Liver (tissue), 9 donors: ENCODE data around the gene ZNF783. TPM values are rescaled to one million over a fixed set of nuclear protein-coding genes. Genes with fewer than 3 reads are reported as not detected.

Experiments used
- DNase-seq: peaks from one replicate; pipeline ENCODE4 v3.0.0-alpha.2; 2017; ENCODE audit warnings: low spot score
- H3K27ac ChIP-seq, 2 donors: one replicate each; pipeline ENCODE4 v1.7.0; 2013; ENCODE audit warnings: inconsistent platforms in 2 of 2, low read length in 2 of 2, control low read depth in 1 of 2, low read depth in 1 of 2, mild to moderate bottlenecking in 1 of 2
- H3K27me3 ChIP-seq, 4 donors: one replicate each; pipeline versions ENCODE4 v1.6.1 to v1.7.0; 2013; ENCODE audit warnings: low read length in 3 of 4, inconsistent platforms in 1 of 4, mild to moderate bottlenecking in 1 of 4, moderate library complexity in 1 of 4; ENCODE audit not compliant: control insufficient read depth in 4 of 4, insufficient read depth in 4 of 4
- H3K36me3 ChIP-seq, 4 donors: one replicate each; pipeline versions ENCODE4 v1.6.1 to v1.7.0; 2013; ENCODE audit warnings: low read length in 3 of 4, mild to moderate bottlenecking in 3 of 4, low read depth in 1 of 4, moderate library complexity in 1 of 4; ENCODE audit not compliant: control insufficient read depth in 4 of 4, insufficient read depth in 3 of 4
- H3K4me1 ChIP-seq, 4 donors: one replicate each; pipeline versions ENCODE4 v1.6.1 to v1.7.0; 2013; ENCODE audit warnings: low read length in 3 of 4, mild to moderate bottlenecking in 3 of 4, moderate library complexity in 1 of 4; ENCODE audit not compliant: control insufficient read depth in 4 of 4, insufficient read depth in 4 of 4
- H3K4me3 ChIP-seq, 3 donors: one replicate each; pipeline versions ENCODE4 v1.6.1 to v1.7.0; 2013; ENCODE audit warnings: low read length in 3 of 3, control low read depth in 1 of 3, low read depth in 1 of 3, mild to moderate bottlenecking in 1 of 3
- H3K9ac ChIP-seq, 2 donors: one replicate each; pipeline ENCODE4 v1.7.0; 2013; ENCODE audit warnings: low read length in 2 of 2, mild to moderate bottlenecking in 2 of 2, moderate library complexity in 2 of 2, control low read depth in 1 of 2, low read depth in 1 of 2
- H3K9me3 ChIP-seq, 4 donors: one replicate each; pipeline versions ENCODE4 v1.6.1 to v1.7.0; 2013; ENCODE audit warnings: low read length in 3 of 4; ENCODE audit not compliant: control insufficient read depth in 4 of 4
- EGR1 ChIP-seq, 2 donors: IDR thresholded peaks; 2 replicates each; pipeline ENCODE4 v1.6.1; 2016 to 2018; ENCODE audit warnings: antibody characterized with exemption in 2 of 2, low read depth in 2 of 2
- FOXA1 ChIP-seq: IDR thresholded peaks from 2 replicates; pipeline ENCODE4 v1.6.1; 2016; ENCODE audit warnings: antibody characterized with exemption
- FOXA2 ChIP-seq: IDR thresholded peaks from 2 replicates; pipeline ENCODE4 v1.6.1; 2016; ENCODE audit warnings: antibody characterized with exemption
- GABPA ChIP-seq, 2 donors: IDR thresholded peaks in 1 of 2; conservative IDR thresholded peaks in 1 of 2; 2 replicates each; pipeline ENCODE4 v1.6.1; 2016; ENCODE audit warnings: antibody characterized with exemption in 2 of 2, mild to moderate bottlenecking in 1 of 2, moderate library complexity in 1 of 2
- HNF4A ChIP-seq, 2 donors: conservative IDR thresholded peaks; 2 replicates each; pipeline ENCODE4 v1.6.1; 2016; ENCODE audit warnings: antibody characterized with exemption in 2 of 2, mild to moderate bottlenecking in 2 of 2
- HNF4G ChIP-seq: IDR thresholded peaks from 2 replicates; pipeline ENCODE4 v1.6.1; 2016; ENCODE audit warnings: antibody characterized with exemption
- JUND ChIP-seq, 2 donors: IDR thresholded peaks; 2 replicates each; pipeline ENCODE4 v1.6.1; 2016; ENCODE audit warnings: antibody characterized with exemption in 2 of 2
- NR2F2 ChIP-seq: IDR thresholded peaks from 2 replicates; pipeline ENCODE4 v1.6.1; 2016; ENCODE audit warnings: antibody characterized with exemption
- RAD21 ChIP-seq, 2 donors: IDR thresholded peaks; 2 replicates each; pipeline ENCODE4 v1.6.1; 2016; ENCODE audit warnings: antibody characterized with exemption in 2 of 2, mild to moderate bottlenecking in 2 of 2
- RXRA ChIP-seq, 2 donors: IDR thresholded peaks; 2 replicates each; pipeline ENCODE4 v1.6.1; 2017 to 2018; ENCODE audit warnings: antibody characterized with exemption in 2 of 2, mild to moderate bottlenecking in 1 of 2
- SP1 ChIP-seq: IDR thresholded peaks from 2 replicates; pipeline ENCODE4 v1.6.1; 2018; ENCODE audit warnings: antibody characterized with exemption, mild to moderate bottlenecking
- WGBS: extraction: QIAGEN DNeasy Blood & Tissue Kit; methylation state at CpG from one replicate; pipeline ENCODE4 v1.1.7; 2013; 5-methylcytosine and 5-hydroxymethylcytosine counted together
- polyA plus RNA-seq, 2 donors: library from polyadenylated mRNA; stranded (reverse) in 1 of 2; unstranded in 1 of 2; fragments of 200-250 nt in 1 of 2; fragments of >200 nt in 1 of 2; fragmentation: Nextera tagmentation in 1 of 2; extraction: Ambion mirVana in 1 of 2; gene quantifications; one replicate each; pipeline versions ENCODE4 v1.2.1 to v1.2.3, GENCODE V29; 2013 to 2015
- total RNA-seq, 2 donors: library from RNA; depleted of rRNA; stranded (reverse); fragments of >200 nt; gene quantifications; one replicate each; pipeline ENCODE4 v1.2.3, GENCODE V29; 2014
- TF ChIP-seq, protein P1 (sequence below): IDR thresholded peaks from 2 replicates; pipeline ENCODE4 v1.6.1; 2016; ENCODE audit warnings: antibody characterized with exemption
- TF ChIP-seq, protein P2 (sequence below): fragments of 150-350 bp; IDR thresholded peaks from 2 replicates; pipeline ENCODE4 v1.5.1; 2017; ENCODE audit warnings: improper control_type of control experiment, low read depth, low read length; ENCODE audit not compliant: missing input control
- TF ChIP-seq, protein P3 (sequence below): IDR thresholded peaks from 2 replicates; pipeline ENCODE4 v1.6.1; 2016; ENCODE audit warnings: antibody characterized with exemption
- TF ChIP-seq, protein P4 (sequence below): IDR thresholded peaks from 2 replicates; pipeline ENCODE4 v1.6.1; 2016; ENCODE audit warnings: antibody characterized with exemption
- TF ChIP-seq, protein P5 (sequence below): IDR thresholded peaks from 2 replicates; pipeline ENCODE4 v1.6.1; 2016; ENCODE audit warnings: antibody characterized with exemption, mild to moderate bottlenecking
- donor health status: healthy.
- donor health status: healthy.
- donor health status: healthy.
- donor health status: healthy.
- donor health status: healthy.

The ZNF783 gene
- total and polyA plus RNA-seq, 4 donors, result 1.5 to 4.3 (median 1.8) TPM

DNA sequence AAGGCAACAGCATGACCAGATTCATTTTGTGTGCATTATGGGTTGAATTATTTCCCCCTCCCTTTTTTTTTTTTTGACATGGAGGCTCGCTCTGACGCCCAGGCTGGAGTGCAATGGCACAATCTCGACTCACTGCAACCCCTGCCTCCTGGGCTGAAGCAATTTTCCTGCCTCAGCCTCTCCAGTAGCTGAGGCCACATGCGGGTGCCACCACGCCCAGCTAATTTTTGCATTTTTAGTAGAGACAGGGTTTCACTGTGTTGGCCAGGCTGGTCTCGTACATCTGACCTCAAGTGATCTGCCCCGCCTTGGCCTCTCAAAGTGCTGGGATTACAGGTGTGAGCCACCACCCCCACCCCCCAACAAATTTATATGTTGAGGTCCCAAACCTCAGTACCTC is 42.0 kb downstream of the ZNF783 start:
- WGBS, result 91% methylated on average over 7 of the region's 7 CpGs

DNA sequence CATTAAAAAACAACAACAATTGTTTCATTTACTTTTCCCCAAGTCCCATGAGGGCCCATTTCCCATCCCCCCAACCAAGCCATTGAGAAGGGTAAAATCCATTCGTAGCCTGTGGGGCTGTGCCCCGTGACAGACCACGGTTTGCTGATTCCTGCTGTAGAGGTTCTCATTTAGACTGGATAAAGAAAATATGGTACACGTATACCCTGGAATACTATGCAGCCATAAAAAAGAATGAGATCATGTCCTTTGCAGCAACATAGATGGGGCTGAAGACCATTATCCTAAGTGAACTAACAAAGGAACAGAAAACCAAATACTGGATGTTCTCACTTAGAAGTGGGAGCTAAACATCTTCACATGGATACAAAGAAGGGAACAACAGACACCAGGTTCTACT is 44.9 kb downstream of the ZNF783 start:
- Histone ChIP-seq H3K9me3 (no peaks in the 10 kb centered on the region), H3K4me1 (peaks cover 0 to 7% (median 5%) of the 10 kb centered on the region in 4 donors), H3K27ac (no peak overlapping the region), H3K36me3 (no peaks in the 10 kb centered on the region), H3K27me3 (no peaks in the 10 kb centered on the region), H3K9ac (no peak overlapping the region), H3K4me3 (no peak overlapping the region)
- DNase-seq, result no peak
- WGBS, result 85% methylated on average over 4 of the region's 4 CpGs
- TF ChIP-seq EGR1 (IDR thresholded peaks at IDR 0.05; ENCODE audit: low read depth in 2 of 2), result no peak
- TF ChIP-seq, protein P1, sequence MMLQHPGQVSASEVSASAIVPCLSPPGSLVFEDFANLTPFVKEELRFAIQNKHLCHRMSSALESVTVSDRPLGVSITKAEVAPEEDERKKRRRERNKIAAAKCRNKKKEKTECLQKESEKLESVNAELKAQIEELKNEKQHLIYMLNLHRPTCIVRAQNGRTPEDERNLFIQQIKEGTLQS, result no peak
- no peak for TF ChIP-seq NR2F2
- TF ChIP-seq FOXA1, result no peak
- TF ChIP-seq RXRA (IDR thresholded peaks at IDR 0.05), result no peak
- TF ChIP-seq, protein P2, sequence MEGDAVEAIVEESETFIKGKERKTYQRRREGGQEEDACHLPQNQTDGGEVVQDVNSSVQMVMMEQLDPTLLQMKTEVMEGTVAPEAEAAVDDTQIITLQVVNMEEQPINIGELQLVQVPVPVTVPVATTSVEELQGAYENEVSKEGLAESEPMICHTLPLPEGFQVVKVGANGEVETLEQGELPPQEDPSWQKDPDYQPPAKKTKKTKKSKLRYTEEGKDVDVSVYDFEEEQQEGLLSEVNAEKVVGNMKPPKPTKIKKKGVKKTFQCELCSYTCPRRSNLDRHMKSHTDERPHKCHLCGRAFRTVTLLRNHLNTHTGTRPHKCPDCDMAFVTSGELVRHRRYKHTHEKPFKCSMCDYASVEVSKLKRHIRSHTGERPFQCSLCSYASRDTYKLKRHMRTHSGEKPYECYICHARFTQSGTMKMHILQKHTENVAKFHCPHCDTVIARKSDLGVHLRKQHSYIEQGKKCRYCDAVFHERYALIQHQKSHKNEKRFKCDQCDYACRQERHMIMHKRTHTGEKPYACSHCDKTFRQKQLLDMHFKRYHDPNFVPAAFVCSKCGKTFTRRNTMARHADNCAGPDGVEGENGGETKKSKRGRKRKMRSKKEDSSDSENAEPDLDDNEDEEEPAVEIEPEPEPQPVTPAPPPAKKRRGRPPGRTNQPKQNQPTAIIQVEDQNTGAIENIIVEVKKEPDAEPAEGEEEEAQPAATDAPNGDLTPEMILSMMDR, result no peak
- TF ChIP-seq, protein P3, sequence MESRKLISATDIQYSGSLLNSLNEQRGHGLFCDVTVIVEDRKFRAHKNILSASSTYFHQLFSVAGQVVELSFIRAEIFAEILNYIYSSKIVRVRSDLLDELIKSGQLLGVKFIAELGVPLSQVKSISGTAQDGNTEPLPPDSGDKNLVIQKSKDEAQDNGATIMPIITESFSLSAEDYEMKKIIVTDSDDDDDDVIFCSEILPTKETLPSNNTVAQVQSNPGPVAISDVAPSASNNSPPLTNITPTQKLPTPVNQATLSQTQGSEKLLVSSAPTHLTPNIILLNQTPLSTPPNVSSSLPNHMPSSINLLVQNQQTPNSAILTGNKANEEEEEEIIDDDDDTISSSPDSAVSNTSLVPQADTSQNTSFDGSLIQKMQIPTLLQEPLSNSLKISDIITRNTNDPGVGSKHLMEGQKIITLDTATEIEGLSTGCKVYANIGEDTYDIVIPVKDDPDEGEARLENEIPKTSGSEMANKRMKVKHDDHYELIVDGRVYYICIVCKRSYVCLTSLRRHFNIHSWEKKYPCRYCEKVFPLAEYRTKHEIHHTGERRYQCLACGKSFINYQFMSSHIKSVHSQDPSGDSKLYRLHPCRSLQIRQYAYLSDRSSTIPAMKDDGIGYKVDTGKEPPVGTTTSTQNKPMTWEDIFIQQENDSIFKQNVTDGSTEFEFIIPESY, result no peak
- no peak for TF ChIP-seq FOXA2
- TF ChIP-seq RAD21 (IDR thresholded peaks at IDR 0.05), result no peak
- TF ChIP-seq JUND (IDR thresholded peaks at IDR 0.05), result no peak
- no peak for TF ChIP-seq HNF4A (conservative IDR thresholded peaks at IDR 0.05)
- no peak for TF ChIP-seq GABPA (IDR thresholded peaks at IDR 0.05 in 1 of 2, conservative IDR thresholded peaks at IDR 0.05 in 1 of 2)
- TF ChIP-seq, protein P4, sequence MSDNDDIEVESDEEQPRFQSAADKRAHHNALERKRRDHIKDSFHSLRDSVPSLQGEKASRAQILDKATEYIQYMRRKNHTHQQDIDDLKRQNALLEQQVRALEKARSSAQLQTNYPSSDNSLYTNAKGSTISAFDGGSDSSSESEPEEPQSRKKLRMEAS, result no peak
- TF ChIP-seq, protein P5, sequence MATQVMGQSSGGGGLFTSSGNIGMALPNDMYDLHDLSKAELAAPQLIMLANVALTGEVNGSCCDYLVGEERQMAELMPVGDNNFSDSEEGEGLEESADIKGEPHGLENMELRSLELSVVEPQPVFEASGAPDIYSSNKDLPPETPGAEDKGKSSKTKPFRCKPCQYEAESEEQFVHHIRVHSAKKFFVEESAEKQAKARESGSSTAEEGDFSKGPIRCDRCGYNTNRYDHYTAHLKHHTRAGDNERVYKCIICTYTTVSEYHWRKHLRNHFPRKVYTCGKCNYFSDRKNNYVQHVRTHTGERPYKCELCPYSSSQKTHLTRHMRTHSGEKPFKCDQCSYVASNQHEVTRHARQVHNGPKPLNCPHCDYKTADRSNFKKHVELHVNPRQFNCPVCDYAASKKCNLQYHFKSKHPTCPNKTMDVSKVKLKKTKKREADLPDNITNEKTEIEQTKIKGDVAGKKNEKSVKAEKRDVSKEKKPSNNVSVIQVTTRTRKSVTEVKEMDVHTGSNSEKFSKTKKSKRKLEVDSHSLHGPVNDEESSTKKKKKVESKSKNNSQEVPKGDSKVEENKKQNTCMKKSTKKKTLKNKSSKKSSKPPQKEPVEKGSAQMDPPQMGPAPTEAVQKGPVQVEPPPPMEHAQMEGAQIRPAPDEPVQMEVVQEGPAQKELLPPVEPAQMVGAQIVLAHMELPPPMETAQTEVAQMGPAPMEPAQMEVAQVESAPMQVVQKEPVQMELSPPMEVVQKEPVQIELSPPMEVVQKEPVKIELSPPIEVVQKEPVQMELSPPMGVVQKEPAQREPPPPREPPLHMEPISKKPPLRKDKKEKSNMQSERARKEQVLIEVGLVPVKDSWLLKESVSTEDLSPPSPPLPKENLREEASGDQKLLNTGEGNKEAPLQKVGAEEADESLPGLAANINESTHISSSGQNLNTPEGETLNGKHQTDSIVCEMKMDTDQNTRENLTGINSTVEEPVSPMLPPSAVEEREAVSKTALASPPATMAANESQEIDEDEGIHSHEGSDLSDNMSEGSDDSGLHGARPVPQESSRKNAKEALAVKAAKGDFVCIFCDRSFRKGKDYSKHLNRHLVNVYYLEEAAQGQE, result no peak
- TF ChIP-seq SP1, result no peak
- TF ChIP-seq HNF4G, result no peak

More for the DNA sequence above, 42.0 kb downstream of the ZNF783 start:
- Histone ChIP-seq H3K4me1 (no peaks in the 10 kb centered on the region), H3K9ac (no peak overlapping the region), H3K27ac (no peak overlapping the region), H3K9me3 (no peaks in the 10 kb centered on the region), H3K27me3 (no peaks in the 10 kb centered on the region), H3K36me3 (no peaks in the 10 kb centered on the region), H3K4me3 (no peak overlapping the region)
- TF ChIP-seq, protein P2, result no peak
- TF ChIP-seq FOXA2, result no peak
- DNase-seq, result no peak
